ENCODE measurements around the gene SMPD2.

GRCh38 chr6:109467696-109468095 lies 27.2 kb downstream of the SMPD2 start:
- TF ChIP-seq TAF1 (IDR thresholded peaks at IDR 0.05; ENCODE audit: low read depth) = no peak
- TF ChIP-seq RAD21 (IDR thresholded peaks at IDR 0.05; ENCODE audit: low read depth) = no peak
- no peak for TF ChIP-seq REST (IDR thresholded peaks at IDR 0.05; ENCODE audit: low read depth)
- no peak for TF ChIP-seq EGR1 (IDR thresholded peaks at IDR 0.05)
- TF ChIP-seq MAX (IDR thresholded peaks at IDR 0.05) = no peak
- no peak for TF ChIP-seq NFIC (IDR thresholded peaks at IDR 0.05)
- TF ChIP-seq EP300 (IDR thresholded peaks at IDR 0.05; ENCODE audit: borderline replicate concordance) = no peak
- no peak for TF ChIP-seq YY1 (IDR thresholded peaks at IDR 0.05; ENCODE audit: low read depth)
- no peak for TF ChIP-seq TCF12 (IDR thresholded peaks at IDR 0.05; ENCODE audit: low read depth)
- no peak for TF ChIP-seq FOXM1 (IDR thresholded peaks at IDR 0.05; ENCODE audit: borderline replicate concordance, low read depth)
- TF ChIP-seq CEBPB (IDR thresholded peaks at IDR 0.05) = no peak
